GM12872 (cell line): ENCODE results near the gene SLAMF7.

Experiments
- TF ChIP-seq, protein P1 (sequence below): IDR thresholded peaks from 3 replicates; pipeline ENCODE4 v1.5.1; 2011; ENCODE audit warnings: low read depth, mild to moderate bottlenecking, low read length, moderate library complexity; ENCODE audit not compliant: insufficient read depth

The SLAMF7 gene

DNA sequence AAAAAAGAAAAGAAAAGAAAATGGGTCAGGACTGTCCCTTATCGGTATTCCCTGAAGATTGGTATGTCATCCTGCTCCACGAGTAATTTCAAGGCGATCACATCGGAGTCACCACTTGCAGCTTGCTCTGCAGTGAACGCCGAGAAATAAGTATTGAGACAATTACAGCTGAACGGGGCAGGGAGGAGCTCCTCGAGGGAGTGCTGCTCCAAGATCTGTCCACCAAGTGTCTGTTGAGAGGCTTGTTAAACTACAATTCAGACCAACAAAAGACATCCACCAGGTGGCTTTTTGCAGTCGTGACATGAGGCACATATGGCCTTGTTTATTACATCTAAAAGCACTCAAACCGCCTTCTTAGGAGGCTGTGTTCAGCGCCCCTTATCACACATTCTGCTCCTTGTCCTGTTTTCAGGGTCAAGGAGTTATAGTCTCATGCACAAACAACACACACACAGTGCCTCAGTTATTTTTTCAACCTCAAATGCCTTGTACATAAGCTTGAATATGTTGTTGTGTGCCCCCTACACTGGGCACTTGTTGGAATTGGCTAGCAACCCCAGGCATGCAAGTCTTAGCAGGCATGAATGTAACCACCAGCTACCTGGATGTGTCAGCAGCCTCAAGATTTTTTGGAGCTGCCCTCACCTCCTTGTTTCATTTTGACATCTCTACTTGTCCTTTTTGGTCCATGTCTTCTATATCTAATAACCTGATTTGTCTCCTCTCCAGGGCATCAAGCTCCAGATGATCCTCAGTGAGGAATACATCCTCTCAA lies 14.4 kb upstream of the SLAMF7 start:
- TF ChIP-seq, protein P1, sequence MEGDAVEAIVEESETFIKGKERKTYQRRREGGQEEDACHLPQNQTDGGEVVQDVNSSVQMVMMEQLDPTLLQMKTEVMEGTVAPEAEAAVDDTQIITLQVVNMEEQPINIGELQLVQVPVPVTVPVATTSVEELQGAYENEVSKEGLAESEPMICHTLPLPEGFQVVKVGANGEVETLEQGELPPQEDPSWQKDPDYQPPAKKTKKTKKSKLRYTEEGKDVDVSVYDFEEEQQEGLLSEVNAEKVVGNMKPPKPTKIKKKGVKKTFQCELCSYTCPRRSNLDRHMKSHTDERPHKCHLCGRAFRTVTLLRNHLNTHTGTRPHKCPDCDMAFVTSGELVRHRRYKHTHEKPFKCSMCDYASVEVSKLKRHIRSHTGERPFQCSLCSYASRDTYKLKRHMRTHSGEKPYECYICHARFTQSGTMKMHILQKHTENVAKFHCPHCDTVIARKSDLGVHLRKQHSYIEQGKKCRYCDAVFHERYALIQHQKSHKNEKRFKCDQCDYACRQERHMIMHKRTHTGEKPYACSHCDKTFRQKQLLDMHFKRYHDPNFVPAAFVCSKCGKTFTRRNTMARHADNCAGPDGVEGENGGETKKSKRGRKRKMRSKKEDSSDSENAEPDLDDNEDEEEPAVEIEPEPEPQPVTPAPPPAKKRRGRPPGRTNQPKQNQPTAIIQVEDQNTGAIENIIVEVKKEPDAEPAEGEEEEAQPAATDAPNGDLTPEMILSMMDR: 0 out of 3 replicates have a peak, but pooled peaks have one; percentile 9

GRCh38 chr1:160726114-160726497 lies 12.9 kb upstream of the SLAMF7 start:
- TF ChIP-seq, protein P1: no peak

DNA sequence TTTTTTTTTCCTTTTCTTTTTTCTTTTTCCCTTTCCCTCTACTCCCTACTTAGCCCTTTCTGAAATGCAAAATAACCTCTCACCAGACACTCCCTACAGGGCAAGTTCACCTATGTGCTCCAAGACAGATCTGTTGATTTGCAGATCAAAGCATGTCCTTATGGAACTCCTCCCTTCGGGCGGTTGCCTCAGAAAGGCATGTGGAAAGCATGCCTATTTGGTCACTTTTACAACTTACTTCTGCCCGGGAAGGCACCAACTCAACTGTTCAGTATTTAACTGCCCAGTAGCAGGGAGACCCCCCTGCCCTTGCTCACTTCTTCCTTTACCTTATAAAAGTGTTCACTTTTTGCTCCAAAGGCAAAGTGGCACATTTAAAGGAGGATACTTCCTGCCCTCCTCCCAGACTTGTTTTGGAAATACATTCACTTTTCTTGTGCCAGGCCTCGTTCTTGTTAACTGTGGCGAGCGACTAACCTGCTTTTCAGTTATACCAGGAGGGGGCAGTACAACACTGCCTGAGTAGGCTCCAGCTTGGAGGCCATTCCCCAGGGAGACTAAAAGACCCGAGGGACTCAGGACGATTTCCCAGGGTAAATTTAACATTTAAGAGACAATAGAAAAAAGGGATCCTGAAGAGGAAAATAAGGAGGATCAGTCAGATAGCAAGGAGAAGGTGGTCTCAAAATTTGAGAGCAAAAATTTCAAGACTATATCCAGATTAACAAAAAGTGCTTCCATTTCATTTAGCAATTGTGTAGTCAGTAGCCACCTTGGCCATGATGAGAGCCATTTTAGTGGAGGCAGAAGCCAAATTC lies 12.3 kb upstream of the SLAMF7 start:
- TF ChIP-seq, protein P1: peak; percentile 74

DNA sequence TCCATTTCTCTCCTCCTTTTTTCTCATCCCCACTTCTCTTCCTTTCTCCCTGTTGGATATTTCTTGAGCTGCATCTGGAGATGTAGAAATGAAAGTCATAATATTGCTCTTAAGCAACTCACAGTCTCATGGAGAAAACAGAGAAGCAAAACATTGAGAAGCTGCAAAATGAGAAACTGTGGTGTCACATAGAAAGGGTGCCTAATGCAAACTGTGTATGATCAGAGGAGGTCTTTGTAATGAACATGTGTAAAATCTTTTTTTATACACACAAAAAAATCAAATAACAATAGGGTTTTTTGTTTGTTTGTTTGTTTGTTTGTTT lies 11.8 kb upstream of the SLAMF7 start:
- TF ChIP-seq, protein P1: no peak

- TF ChIP-seq, protein P1: no peak
Measured at GRCh38 chr1:160731990-160732389, 7.1 kb upstream of the SLAMF7 start.

DNA sequence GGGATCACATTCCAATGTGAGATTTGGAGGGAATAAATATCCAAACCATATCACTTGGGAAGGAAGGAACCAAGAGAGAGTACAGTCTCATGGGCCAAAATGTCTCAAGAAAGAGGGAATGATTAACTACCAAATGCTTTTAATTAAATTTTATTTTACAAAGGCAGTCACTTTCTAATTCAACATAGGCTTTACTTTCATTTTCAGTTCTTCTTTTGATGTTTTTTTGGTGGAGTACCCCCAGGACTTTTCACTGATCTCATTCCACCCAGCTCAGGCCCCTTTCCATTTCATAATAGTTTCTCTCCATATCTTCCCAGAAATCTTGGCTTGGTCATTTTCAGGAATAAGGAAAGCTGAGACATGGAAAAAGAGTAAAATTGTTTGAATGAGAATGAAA lies 5.1 kb upstream of the SLAMF7 start:
- TF ChIP-seq, protein P1: no peak

DNA sequence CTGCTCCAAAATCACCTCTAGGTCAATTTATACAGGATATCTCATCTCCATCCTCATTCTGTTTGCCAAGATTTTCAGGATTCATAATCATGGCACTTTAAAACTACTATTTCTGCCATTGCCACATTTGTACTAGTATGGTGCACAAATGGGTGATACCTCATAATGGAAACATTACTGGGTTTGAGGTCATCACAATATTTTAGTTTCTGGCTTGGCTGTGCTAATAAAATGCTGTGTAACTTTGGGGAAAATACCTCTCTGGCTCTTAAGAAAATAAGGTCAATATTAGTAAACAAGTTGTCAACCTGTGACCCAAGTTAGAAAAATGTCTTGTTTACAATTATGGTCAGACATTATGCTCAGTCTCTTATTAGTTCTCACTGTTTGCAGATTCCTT lies 4.7 kb upstream of the SLAMF7 start:
- TF ChIP-seq, protein P1: no peak
